ENCODE measurements around the gene LRFN2. TPM values are rescaled to one million over a fixed set of nuclear protein-coding genes. Genes with fewer than 3 reads are reported as not detected.

The LRFN2 gene
- total and polyA plus RNA-seq, 4 donors = 0.01 to 0.06 TPM; not detected in 2

DNA sequence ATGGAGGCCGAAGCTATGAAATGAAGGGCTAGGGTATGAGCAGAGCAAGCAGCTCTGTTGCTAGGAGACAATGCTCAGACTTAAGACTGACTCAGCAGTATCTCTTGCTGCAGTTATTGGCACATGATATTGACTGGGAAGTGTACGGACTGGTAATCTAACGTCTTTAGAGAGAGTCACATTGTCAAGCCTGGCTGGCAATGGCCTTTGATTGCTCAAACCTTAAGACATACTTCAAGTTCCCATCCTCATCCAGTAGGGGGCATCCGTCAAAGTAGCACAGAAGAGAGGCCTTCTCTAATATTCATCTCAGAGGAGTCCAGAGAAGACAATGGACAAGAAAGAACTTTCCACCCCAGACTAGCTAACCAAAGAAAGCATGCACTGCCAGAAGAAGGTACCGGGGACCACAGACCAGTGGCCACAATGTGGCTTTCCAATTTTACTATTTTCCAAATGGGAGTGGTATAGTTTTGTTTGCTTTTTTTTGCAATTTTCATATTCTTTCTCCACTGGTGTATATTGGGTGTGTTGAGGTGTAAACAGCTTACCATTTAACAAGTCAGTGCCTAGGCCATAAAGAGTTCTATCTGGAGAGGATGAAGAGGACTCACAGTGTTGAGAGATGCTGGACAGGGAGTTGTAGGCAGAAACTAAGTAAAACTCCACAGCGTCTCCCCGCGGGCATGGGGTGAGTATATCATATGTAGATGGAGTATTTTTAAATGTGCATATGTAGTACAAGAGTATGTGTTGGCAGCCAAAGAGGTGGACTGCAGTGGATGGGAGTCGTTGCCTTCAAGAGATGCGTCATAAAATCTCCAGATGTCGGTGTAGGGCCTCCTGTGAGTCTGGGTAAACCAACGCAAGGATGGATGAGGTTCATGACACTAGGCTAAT lies 36.7 kb downstream of the LRFN2 start:
- no peak for ATAC-seq (ENCODE audit: insufficient read depth, low FRiP score)
- Histone ChIP-seq H3K27ac (ENCODE audit: low read depth in 1 of 2, low read length in 1 of 2) (no peak overlapping the region), H3K9me3 (ENCODE audit: control insufficient read depth in 4 of 4, insufficient read depth in 3 of 4, low read length in 3 of 4) (no peaks in the 10 kb centered on the region), H3K27me3 (ENCODE audit: control insufficient read depth in 3 of 3, insufficient read depth in 3 of 3, low read length in 2 of 3) (no peaks in the 10 kb centered on the region), H3K9ac (ENCODE audit: insufficient read depth in 1 of 2, low read length in 2 of 2) (no peak overlapping the region), H3K4me3 (no peak overlapping the region), H3K36me3 (ENCODE audit: control insufficient read depth in 4 of 4, insufficient read depth in 4 of 4, low read length in 4 of 4) (no peaks in the 10 kb centered on the region), H3K4me1 (ENCODE audit: control insufficient read depth in 5 of 5, insufficient read depth in 5 of 5, low read length in 5 of 5) (no peaks in the 10 kb centered on the region)
- peak; percentile 25 to 65 (median 52) for DNase-seq
- WGBS, 2 donors = 81% methylated on average over 12 of the region's 12 CpGs
- TF ChIP-seq, protein P1, sequence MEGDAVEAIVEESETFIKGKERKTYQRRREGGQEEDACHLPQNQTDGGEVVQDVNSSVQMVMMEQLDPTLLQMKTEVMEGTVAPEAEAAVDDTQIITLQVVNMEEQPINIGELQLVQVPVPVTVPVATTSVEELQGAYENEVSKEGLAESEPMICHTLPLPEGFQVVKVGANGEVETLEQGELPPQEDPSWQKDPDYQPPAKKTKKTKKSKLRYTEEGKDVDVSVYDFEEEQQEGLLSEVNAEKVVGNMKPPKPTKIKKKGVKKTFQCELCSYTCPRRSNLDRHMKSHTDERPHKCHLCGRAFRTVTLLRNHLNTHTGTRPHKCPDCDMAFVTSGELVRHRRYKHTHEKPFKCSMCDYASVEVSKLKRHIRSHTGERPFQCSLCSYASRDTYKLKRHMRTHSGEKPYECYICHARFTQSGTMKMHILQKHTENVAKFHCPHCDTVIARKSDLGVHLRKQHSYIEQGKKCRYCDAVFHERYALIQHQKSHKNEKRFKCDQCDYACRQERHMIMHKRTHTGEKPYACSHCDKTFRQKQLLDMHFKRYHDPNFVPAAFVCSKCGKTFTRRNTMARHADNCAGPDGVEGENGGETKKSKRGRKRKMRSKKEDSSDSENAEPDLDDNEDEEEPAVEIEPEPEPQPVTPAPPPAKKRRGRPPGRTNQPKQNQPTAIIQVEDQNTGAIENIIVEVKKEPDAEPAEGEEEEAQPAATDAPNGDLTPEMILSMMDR (IDR thresholded peaks at IDR 0.05; ENCODE audit: control extremely low read depth, extremely low read depth) = peak; percentile 26

DNA sequence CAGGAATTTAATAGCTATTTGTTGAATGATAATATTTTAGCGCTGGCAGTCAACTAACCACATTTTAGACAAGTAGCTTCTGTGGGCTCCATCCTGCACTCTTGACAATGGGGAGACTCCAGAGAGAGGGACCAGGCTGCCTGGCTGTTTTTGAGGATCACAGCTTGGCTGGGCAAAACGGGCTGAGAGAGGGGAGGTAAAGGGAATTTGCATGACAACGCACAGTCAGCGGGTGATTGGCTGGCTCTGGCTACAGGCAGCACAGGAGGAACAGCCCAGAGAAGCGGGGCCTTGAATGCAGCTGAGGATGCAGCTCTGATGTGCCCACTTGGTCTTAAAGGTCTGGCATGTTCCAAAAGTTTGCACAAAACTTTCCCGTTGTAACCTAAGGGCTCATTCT lies 41.2 kb downstream of the LRFN2 start:
- TF ChIP-seq, protein P1 (IDR thresholded peaks at IDR 0.05; ENCODE audit: control extremely low read depth, extremely low read depth) = no peak
- ATAC-seq (ENCODE audit: insufficient read depth, low FRiP score) (no peak), DNase-seq (no peak)
- Histone ChIP-seq H3K27ac (ENCODE audit: low read depth in 1 of 2, low read length in 1 of 2) (no peak overlapping the region), H3K36me3 (ENCODE audit: control insufficient read depth in 4 of 4, insufficient read depth in 4 of 4, low read length in 4 of 4) (no peaks in the 10 kb centered on the region), H3K4me1 (ENCODE audit: control insufficient read depth in 5 of 5, insufficient read depth in 5 of 5, low read length in 5 of 5) (peaks cover 0 to 4% (median 0%) of the 10 kb centered on the region in 5 donors), H3K9me3 (ENCODE audit: control insufficient read depth in 4 of 4, insufficient read depth in 3 of 4, low read length in 3 of 4) (no peaks in the 10 kb centered on the region), H3K27me3 (ENCODE audit: control insufficient read depth in 3 of 3, insufficient read depth in 3 of 3, low read length in 2 of 3) (peaks cover 0 to 2% (median 0%) of the 10 kb centered on the region in 3 donors), H3K4me3 (no peak overlapping the region), H3K9ac (ENCODE audit: insufficient read depth in 1 of 2, low read length in 2 of 2) (no peak overlapping the region)
- 71 to 77% methylated on average over 6 of the region's 6 CpGs for WGBS, 2 donors

DNA sequence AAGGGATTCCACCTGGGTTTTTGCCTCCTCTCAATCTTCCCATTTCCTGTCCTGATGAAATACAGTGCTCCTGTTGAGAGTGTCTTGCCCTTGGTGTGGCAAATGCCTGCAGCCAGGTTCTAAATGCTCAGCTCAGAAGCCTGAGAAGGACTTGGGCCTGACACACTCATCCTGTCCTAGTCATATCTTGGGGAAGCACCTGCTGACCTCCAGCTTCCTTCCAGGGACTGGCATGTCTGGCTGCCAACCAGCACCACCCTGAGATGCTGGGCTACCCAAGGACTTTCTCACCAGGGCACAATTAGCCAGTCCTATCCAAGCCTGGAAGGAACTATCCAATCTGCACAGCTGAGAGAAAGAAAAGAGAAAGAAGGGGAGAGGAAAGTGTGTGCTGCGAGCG lies 43.4 kb downstream of the LRFN2 start:
- H3K27ac ChIP-seq (ENCODE audit: low read depth in 1 of 2, low read length in 1 of 2) = no peak overlapping the region
- TF ChIP-seq, protein P1 (IDR thresholded peaks at IDR 0.05; ENCODE audit: control extremely low read depth, extremely low read depth) = no peak
- WGBS, 2 donors = 50 to 57% methylated on average over 2 of the region's 2 CpGs
- DNase-seq (no peak), ATAC-seq (ENCODE audit: insufficient read depth, low FRiP score) (no peak)
- no peaks in the 10 kb centered on the region for H3K36me3 ChIP-seq (ENCODE audit: control insufficient read depth in 4 of 4, insufficient read depth in 4 of 4, low read length in 4 of 4)
- no peaks in the 10 kb centered on the region for H3K9me3 ChIP-seq (ENCODE audit: control insufficient read depth in 4 of 4, insufficient read depth in 3 of 4, low read length in 3 of 4)
- peaks cover 0 to 4% (median 0%) of the 10 kb centered on the region in 5 donors for H3K4me1 ChIP-seq (ENCODE audit: control insufficient read depth in 5 of 5, insufficient read depth in 5 of 5, low read length in 5 of 5)
- peaks cover 0 to 2% (median 0%) of the 10 kb centered on the region in 3 donors for H3K27me3 ChIP-seq (ENCODE audit: control insufficient read depth in 3 of 3, insufficient read depth in 3 of 3, low read length in 2 of 3)
- no peak overlapping the region for H3K9ac ChIP-seq (ENCODE audit: insufficient read depth in 1 of 2, low read length in 2 of 2)
- no peak overlapping the region for H3K4me3 ChIP-seq

Measured in lung (tissue), 12 donors.